Stimulated activated CD8-positive, alpha-beta memory T cell treated with anti-CD3 and anti-CD28 coated beads, Interleukin-12 subunit alpha, Interleukin-12 subunit beta, amount 100 ng/mL, for 24 hours (primary cell): ENCODE results near the gene NOSIP.

Experiments
- DNase-seq: peaks from one replicate; pipeline ENCODE4 v3.0.0-alpha.2; 2020; ENCODE audit errors: extremely low read depth

Gene NOSIP

DNA sequence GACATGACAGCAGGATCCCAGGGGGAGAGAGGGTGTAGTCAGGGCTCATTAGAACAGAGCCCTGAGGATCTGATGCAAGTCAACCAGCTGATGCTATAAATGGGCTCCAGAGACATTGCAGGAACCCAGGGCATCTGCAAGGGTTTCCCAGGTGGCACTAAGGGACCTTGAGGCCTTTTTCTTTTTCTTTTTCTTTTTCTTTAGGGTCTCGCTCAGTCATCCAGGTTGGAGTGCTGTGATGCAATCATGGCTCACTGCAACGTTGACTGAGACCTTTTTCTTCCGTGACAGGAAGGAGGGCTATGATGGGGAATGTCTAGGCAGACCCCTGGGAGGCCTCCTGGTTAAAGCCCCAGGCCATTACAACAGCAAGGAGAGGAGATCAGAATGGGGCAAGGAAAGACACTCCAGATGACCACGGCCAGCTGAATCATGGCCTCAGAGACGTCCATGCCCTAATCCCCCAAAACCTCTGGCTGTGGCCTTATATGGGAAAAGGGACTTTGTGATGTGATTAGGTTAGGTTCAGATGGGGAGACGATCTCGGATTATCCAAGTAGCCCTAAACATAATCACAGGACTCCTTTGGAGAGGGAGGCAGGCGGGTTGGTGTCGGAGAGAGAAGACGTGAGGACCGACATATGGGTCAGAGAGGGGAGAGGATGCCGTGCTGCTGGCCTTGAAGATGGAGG is 72.4 kb downstream of the NOSIP start:
- no peak for DNase-seq

DNA sequence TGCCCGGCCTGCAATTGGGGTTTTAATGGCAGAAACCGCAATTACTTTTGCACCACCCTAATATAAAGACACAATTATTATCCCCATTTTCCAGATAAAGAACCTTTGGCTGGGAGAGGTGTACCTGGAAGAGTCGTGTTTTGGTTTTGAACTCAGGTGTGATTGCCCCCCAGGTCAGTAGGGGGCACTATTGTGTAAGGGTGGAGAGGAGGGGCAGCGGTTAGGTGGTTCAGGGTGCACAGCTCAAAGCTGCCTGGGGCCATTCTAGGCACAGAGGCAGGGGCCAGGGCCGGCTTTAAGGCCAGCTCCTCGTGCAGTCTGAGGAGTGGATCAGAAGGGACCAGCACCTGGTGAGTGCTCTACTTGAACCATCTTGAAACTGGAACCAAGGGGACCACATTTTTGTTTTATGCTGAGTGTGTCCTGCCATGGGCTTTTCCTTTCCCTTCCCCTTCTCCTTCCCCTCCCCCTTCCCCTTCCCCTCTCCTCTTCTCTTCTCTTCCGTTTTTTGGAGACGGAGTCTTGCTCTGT is 73.7 kb downstream of the NOSIP start:
- no peak for DNase-seq
